ENCODE results near the gene PPT1.

The PPT1 gene

DNA sequence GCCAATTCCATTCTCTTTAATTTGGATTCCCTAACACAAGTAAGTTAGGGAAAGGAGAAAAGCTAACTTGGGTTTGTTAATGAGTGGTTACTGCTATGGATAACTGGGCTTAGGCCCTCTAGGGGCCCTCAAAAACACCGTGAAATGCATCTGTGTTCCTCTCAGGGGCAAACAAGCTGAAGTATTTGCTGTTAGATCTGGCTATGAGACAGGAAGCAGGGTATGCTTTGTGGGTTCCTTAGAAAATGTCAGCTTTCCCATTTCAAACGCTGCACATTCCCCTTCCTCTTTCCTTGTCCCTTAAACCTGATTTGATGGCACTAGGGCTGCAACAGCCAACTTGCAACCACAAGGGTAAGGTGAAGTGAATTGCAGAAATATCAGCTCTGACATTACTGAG is 62.2 kb downstream of the PPT1 start:
- peaks cover 45 to 77% (median 69%) of the 10 kb centered on the region in 4 experiments for H3K4me1 ChIP-seq (ENCODE audit: control extremely low read depth in 1 of 4, control insufficient read depth in 4 of 4, insufficient read depth in 4 of 4, low read length in 3 of 4)

DNA sequence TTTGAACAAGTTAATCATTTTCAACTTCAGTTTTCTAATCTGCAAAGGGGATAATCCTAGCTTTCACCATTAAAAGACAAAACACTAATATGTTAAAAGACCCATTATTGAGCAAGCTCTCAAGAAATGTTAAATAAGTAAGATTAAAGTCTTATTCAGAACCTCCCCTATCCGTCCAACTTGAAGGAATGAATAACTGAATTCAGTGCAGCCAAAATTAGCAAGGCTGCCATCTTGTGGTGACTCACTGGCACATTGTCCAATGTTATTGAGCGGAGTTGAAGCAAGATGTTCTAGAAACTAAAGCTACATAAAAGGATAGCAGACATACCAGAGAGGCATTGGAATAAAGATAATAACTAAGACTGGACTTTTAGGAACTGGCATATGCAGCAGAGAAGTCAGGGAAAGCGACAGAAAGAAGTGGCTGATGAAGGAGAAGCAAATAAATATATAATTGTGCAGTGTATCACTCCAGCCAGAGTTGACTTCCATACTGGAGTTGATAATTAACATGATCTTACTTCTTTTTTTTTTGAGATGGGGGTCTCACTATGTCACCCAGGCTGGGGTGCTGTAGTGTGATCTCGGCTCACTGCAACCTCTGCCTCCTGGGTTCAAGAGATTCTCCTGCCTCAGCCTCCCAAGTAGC is 64.7 kb downstream of the PPT1 start:
- Histone ChIP-seq H3K9me3 (ENCODE audit: control extremely low read depth in 1 of 5, control insufficient read depth in 4 of 5, insufficient read depth in 2 of 5, low read depth in 1 of 5, low read length in 4 of 5) (no peaks in the 10 kb centered on the region), H3K27me3 (replicated peaks in 2 of 5; ENCODE audit: control insufficient read depth in 4 of 5, insufficient read depth in 5 of 5, low read length in 4 of 5) (no peaks in the 10 kb centered on the region), H3K36me3 (ENCODE audit: control insufficient read depth in 4 of 4, insufficient read depth in 4 of 4, low read length in 3 of 4) (no peaks in the 10 kb centered on the region), H3K4me1 (ENCODE audit: control extremely low read depth in 1 of 4, control insufficient read depth in 4 of 4, insufficient read depth in 4 of 4, low read length in 3 of 4) (peaks cover 31 to 62% (median 54%) of the 10 kb centered on the region in 4 experiments), H3K27ac (ENCODE audit: insufficient read depth in 1 of 2, low read depth in 1 of 2, low read length in 2 of 2, poor library complexity in 1 of 2, severe bottlenecking in 2 of 2) (no peak overlapping the region), H3K4me3 (ENCODE audit: control insufficient read depth in 1 of 7, extremely low read depth in 1 of 7, insufficient read depth in 4 of 7, low read depth in 2 of 7, low read length in 6 of 7) (no peak overlapping the region)
- ChIA-PET CTCF (interaction anchor here (0.8 to 8.6 kb wide), 23 partner anchors 10 to 223 kb away, joined by 3 to 63 read pairs (median 4); partner anchors contain the start of gene MYCL), POLR2A (interaction anchor here (0.7 kb wide), 1 partner anchor 45 kb away, joined by 3 read pairs; no protein-coding TSS in a partner anchor)
- no CpG with 5 or more reads among the region's 4 CpGs for WGBS (ENCODE audit: insufficient coverage)
- peak; percentile 65 to 78 (median 78) for DNase-seq

More for the DNA sequence above, 62.2 kb downstream of the PPT1 start:
- H3K27me3 ChIP-seq (replicated peaks in 2 of 5; ENCODE audit: control insufficient read depth in 4 of 5, insufficient read depth in 5 of 5, low read length in 4 of 5), result no peaks in the 10 kb centered on the region
- H3K36me3 ChIP-seq (ENCODE audit: control insufficient read depth in 4 of 4, insufficient read depth in 4 of 4, low read length in 3 of 4), result no peaks in the 10 kb centered on the region
- peak overlapping the region in 2 of 7 experiments; percentile 36 to 56 for H3K4me3 ChIP-seq (ENCODE audit: control insufficient read depth in 1 of 7, extremely low read depth in 1 of 7, insufficient read depth in 4 of 7, low read depth in 2 of 7, low read length in 6 of 7)
- 0% methylated on average over 1 of the region's 2 CpGs for WGBS (ENCODE audit: insufficient coverage)
- ChIA-PET POLR2A (interaction anchor here (0.8 kb wide), 1 partner anchor 25 kb away, joined by 3 read pairs; no protein-coding TSS in a partner anchor), CTCF (interaction anchor here (1.1 to 8.6 kb wide), 6 partner anchors 10 to 116 kb away, joined by 3 to 63 read pairs (median 16); no protein-coding TSS in a partner anchor)
- H3K9me3 ChIP-seq (ENCODE audit: control extremely low read depth in 1 of 5, control insufficient read depth in 4 of 5, insufficient read depth in 2 of 5, low read depth in 1 of 5, low read length in 4 of 5), result no peaks in the 10 kb centered on the region
- peak overlapping the region; percentile 7 to 75 for H3K27ac ChIP-seq (ENCODE audit: insufficient read depth in 1 of 2, low read depth in 1 of 2, low read length in 2 of 2, poor library complexity in 1 of 2, severe bottlenecking in 2 of 2)
- peak; percentile 53 to 81 (median 75) for DNase-seq

DNA sequence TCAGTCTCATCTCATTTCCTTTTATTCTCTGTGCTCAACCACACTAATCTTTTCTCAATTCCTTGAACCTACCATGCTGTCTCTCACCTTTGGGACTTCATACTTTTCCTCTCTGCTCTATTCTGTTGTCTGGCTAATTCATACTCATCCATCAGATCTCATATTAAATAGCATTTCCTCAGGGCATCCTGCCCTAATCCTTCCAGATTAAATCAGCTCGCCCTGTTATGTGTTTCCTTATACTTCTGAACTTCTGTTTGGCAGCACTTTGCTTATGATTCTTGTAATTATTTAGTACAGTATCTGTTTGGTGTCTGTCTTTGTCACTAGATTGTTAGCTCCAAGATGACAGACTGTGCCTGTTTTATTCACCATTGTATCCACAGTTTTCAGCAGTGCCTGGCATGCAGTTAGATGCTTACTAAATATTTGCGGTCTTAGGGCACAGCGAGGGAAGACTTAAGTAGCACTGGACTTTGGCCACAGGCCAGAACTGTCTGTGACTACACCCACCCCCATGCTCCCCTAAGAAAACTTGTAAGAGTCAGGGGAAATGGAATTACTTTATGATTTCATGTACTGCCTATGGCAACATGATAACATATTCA is 66.4 kb downstream of the PPT1 start:
- Histone ChIP-seq H3K27me3 (replicated peaks in 2 of 5; ENCODE audit: control insufficient read depth in 4 of 5, insufficient read depth in 5 of 5, low read length in 4 of 5) (no peaks in the 10 kb centered on the region), H3K4me1 (ENCODE audit: control extremely low read depth in 1 of 4, control insufficient read depth in 4 of 4, insufficient read depth in 4 of 4, low read length in 3 of 4) (peaks cover 22 to 45% (median 37%) of the 10 kb centered on the region in 4 experiments), H3K27ac (ENCODE audit: insufficient read depth in 1 of 2, low read depth in 1 of 2, low read length in 2 of 2, poor library complexity in 1 of 2, severe bottlenecking in 2 of 2) (no peak overlapping the region), H3K36me3 (ENCODE audit: control insufficient read depth in 4 of 4, insufficient read depth in 4 of 4, low read length in 3 of 4) (no peaks in the 10 kb centered on the region), H3K9me3 (ENCODE audit: control extremely low read depth in 1 of 5, control insufficient read depth in 4 of 5, insufficient read depth in 2 of 5, low read depth in 1 of 5, low read length in 4 of 5) (peaks cover 0 to 5% (median 0%) of the 10 kb centered on the region in 5 experiments), H3K4me3 (ENCODE audit: control insufficient read depth in 1 of 7, extremely low read depth in 1 of 7, insufficient read depth in 4 of 7, low read depth in 2 of 7, low read length in 6 of 7) (no peak overlapping the region)
- DNase-seq, result no peak
- CTCF ChIA-PET, result interaction anchor here (1.0 to 8.6 kb wide), 6 partner anchors 8 to 111 kb away, joined by 3 to 63 read pairs (median 12); no protein-coding TSS in a partner anchor
- POLR2A ChIA-PET, result no interaction called here
- WGBS (ENCODE audit: insufficient coverage), result 100% methylated on average over 2 of the region's 3 CpGs

DNA sequence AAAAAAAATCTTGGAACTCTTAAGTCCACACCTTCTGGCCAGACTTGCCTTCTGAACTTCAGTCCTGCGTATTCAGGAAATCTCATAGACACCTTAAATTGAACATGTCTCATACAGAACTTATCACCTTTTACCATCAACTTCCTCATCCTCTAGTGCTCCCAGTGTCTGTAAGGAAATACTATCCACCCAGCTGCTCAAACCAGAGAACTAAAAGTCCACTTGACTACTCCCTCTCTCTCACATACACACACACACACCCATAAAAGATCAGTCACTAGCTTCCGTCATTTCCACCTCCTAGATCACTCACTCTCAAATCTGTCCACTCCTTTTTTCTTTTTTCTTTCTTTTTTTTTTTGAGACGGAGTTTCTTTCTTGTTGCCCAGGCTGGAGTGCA is 67.4 kb downstream of the PPT1 start:
- ChIA-PET CTCF (interaction anchor here (1.6 to 8.6 kb wide), 4 partner anchors 42 to 110 kb away, joined by 3 to 63 read pairs (median 12); no protein-coding TSS in a partner anchor), POLR2A (interaction anchor here (0.7 to 0.8 kb wide), 2 partner anchors 11 to 46 kb away, joined by 3 read pairs; partner anchors contain the start of gene CAP1)
- Histone ChIP-seq H3K27ac (ENCODE audit: insufficient read depth in 1 of 2, low read depth in 1 of 2, low read length in 2 of 2, poor library complexity in 1 of 2, severe bottlenecking in 2 of 2) (no peak overlapping the region), H3K27me3 (replicated peaks in 2 of 5; ENCODE audit: control insufficient read depth in 4 of 5, insufficient read depth in 5 of 5, low read length in 4 of 5) (no peaks in the 10 kb centered on the region), H3K36me3 (ENCODE audit: control insufficient read depth in 4 of 4, insufficient read depth in 4 of 4, low read length in 3 of 4) (no peaks in the 10 kb centered on the region), H3K4me1 (ENCODE audit: control extremely low read depth in 1 of 4, control insufficient read depth in 4 of 4, insufficient read depth in 4 of 4, low read length in 3 of 4) (peaks cover 14 to 34% (median 27%) of the 10 kb centered on the region in 4 experiments), H3K4me3 (ENCODE audit: control insufficient read depth in 1 of 7, extremely low read depth in 1 of 7, insufficient read depth in 4 of 7, low read depth in 2 of 7, low read length in 6 of 7) (no peak overlapping the region), H3K9me3 (ENCODE audit: control extremely low read depth in 1 of 5, control insufficient read depth in 4 of 5, insufficient read depth in 2 of 5, low read depth in 1 of 5, low read length in 4 of 5) (peaks cover 0 to 5% (median 0%) of the 10 kb centered on the region in 5 experiments)
- DNase-seq, result peak in 2 of 3 donors; percentile 63 to 76
- WGBS (ENCODE audit: insufficient coverage), result 3% methylated on average over 3 of the region's 3 CpGs

DNA sequence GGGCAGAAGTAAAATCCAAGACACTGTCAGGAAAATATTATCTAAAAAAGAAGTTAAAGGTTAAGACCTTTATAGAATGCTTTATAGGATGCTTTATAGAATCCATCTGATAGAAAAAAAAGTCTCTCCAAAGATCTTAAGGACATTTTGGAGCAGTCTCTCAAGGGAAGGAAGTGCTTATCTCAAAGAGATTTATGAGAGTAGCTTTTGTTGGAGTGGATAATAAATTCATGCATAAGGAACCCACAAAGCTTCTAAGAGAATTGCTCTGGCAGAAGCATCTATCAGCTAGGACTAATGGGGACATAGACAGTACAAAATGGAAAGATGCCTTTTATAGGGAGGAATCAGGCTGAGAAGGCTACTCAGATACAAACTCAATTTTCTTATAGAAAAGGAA is 69.4 kb downstream of the PPT1 start:
- H3K36me3 ChIP-seq (ENCODE audit: control insufficient read depth in 4 of 4, insufficient read depth in 4 of 4, low read length in 3 of 4), result no peaks in the 10 kb centered on the region
- POLR2A ChIA-PET, result no interaction called here
- no peak overlapping the region for H3K27ac ChIP-seq (ENCODE audit: insufficient read depth in 1 of 2, low read depth in 1 of 2, low read length in 2 of 2, poor library complexity in 1 of 2, severe bottlenecking in 2 of 2)
- no peak for DNase-seq
- no peak overlapping the region for H3K4me3 ChIP-seq (ENCODE audit: control insufficient read depth in 1 of 7, extremely low read depth in 1 of 7, insufficient read depth in 4 of 7, low read depth in 2 of 7, low read length in 6 of 7)
- peaks cover 4 to 17% (median 16%) of the 10 kb centered on the region in 4 experiments for H3K4me1 ChIP-seq (ENCODE audit: control extremely low read depth in 1 of 4, control insufficient read depth in 4 of 4, insufficient read depth in 4 of 4, low read length in 3 of 4)
- CTCF ChIA-PET, result interaction anchor here (0.8 to 8.6 kb wide), 6 partner anchors 13 to 311 kb away, joined by 3 to 63 read pairs (median 4); no protein-coding TSS in a partner anchor
- no peaks in the 10 kb centered on the region for H3K27me3 ChIP-seq (replicated peaks in 2 of 5; ENCODE audit: control insufficient read depth in 4 of 5, insufficient read depth in 5 of 5, low read length in 4 of 5)
- peaks cover 0 to 8% (median 3%) of the 10 kb centered on the region in 5 experiments for H3K9me3 ChIP-seq (ENCODE audit: control extremely low read depth in 1 of 5, control insufficient read depth in 4 of 5, insufficient read depth in 2 of 5, low read depth in 1 of 5, low read length in 4 of 5)

DNA sequence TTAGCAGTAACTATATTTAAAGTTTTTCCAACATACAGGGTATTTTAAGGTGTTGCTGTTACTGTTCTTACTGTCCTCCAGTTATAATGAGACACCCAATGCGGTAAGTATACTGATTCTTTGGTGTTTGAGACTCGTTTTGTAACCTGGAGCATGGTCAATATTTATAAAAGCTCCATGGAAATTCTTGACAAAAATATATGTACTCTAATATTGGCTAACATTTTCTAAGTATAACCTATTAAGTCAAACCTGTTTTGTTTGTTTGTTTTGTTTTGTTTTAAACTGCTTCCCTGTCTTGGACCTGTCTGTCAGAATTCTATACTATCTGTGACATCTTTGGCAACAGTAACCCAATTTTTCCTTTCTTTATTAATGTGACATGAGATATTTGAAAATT is 72.4 kb downstream of the PPT1 start:
- no peak overlapping the region for H3K4me3 ChIP-seq (ENCODE audit: control insufficient read depth in 1 of 7, extremely low read depth in 1 of 7, insufficient read depth in 4 of 7, low read depth in 2 of 7, low read length in 6 of 7)
- POLR2A ChIA-PET, result interaction anchor here (0.5 kb wide), 1 partner anchor 102 kb away, joined by 4 read pairs; no protein-coding TSS in a partner anchor
- CTCF ChIA-PET, result interaction anchor here (0.7 to 3.0 kb wide), 4 partner anchors 10 to 210 kb away, joined by 3 to 8 read pairs (median 4); no protein-coding TSS in a partner anchor
- no peaks in the 10 kb centered on the region for H3K36me3 ChIP-seq (ENCODE audit: control insufficient read depth in 4 of 4, insufficient read depth in 4 of 4, low read length in 3 of 4)
- peaks cover 0 to 6% (median 5%) of the 10 kb centered on the region in 4 experiments for H3K4me1 ChIP-seq (ENCODE audit: control extremely low read depth in 1 of 4, control insufficient read depth in 4 of 4, insufficient read depth in 4 of 4, low read length in 3 of 4)
- no CpG with 5 or more reads among the region's 2 CpGs for WGBS (ENCODE audit: insufficient coverage)
- no peak overlapping the region for H3K27ac ChIP-seq (ENCODE audit: insufficient read depth in 1 of 2, low read depth in 1 of 2, low read length in 2 of 2, poor library complexity in 1 of 2, severe bottlenecking in 2 of 2)
- DNase-seq, result no peak
- H3K9me3 ChIP-seq (ENCODE audit: control extremely low read depth in 1 of 5, control insufficient read depth in 4 of 5, insufficient read depth in 2 of 5, low read depth in 1 of 5, low read length in 4 of 5), result peaks cover 0 to 8% (median 3%) of the 10 kb centered on the region in 5 experiments
- no peaks in the 10 kb centered on the region for H3K27me3 ChIP-seq (replicated peaks in 2 of 5; ENCODE audit: control insufficient read depth in 4 of 5, insufficient read depth in 5 of 5, low read length in 4 of 5)
